Measurements from ENCODE around the gene NHSL1.

Gene NHSL1

GRCh38 chr6:138400326-138400725 is 99.0 kb downstream of the NHSL1 start:
- H3K9ac ChIP-seq (ENCODE audit: low read length), result no peak overlapping the region
- no peak for TF ChIP-seq EZH2 (IDR thresholded peaks at IDR 0.05; ENCODE audit: borderline replicate concordance, low read length)
- TF ChIP-seq, protein P1, sequence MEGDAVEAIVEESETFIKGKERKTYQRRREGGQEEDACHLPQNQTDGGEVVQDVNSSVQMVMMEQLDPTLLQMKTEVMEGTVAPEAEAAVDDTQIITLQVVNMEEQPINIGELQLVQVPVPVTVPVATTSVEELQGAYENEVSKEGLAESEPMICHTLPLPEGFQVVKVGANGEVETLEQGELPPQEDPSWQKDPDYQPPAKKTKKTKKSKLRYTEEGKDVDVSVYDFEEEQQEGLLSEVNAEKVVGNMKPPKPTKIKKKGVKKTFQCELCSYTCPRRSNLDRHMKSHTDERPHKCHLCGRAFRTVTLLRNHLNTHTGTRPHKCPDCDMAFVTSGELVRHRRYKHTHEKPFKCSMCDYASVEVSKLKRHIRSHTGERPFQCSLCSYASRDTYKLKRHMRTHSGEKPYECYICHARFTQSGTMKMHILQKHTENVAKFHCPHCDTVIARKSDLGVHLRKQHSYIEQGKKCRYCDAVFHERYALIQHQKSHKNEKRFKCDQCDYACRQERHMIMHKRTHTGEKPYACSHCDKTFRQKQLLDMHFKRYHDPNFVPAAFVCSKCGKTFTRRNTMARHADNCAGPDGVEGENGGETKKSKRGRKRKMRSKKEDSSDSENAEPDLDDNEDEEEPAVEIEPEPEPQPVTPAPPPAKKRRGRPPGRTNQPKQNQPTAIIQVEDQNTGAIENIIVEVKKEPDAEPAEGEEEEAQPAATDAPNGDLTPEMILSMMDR (IDR thresholded peaks at IDR 0.05; ENCODE audit: low read length), result no peak

GRCh38 chr6:138397128-138398122 is 101.9 kb downstream of the NHSL1 start:
- no peak overlapping the region for H2AFZ ChIP-seq (ENCODE audit: low read length)
- no peaks in the 10 kb centered on the region for H3K36me3 ChIP-seq (ENCODE audit: insufficient read depth, low read length)
- no peak overlapping the region for H3K27ac ChIP-seq (ENCODE audit: low read depth, low read length, poor library complexity, severe bottlenecking)
- H3K9me3 ChIP-seq (ENCODE audit: low read length), result no peaks in the 10 kb centered on the region
- H3F3A ChIP-seq (ENCODE audit: insufficient read depth, low read length), result no peaks in the 10 kb centered on the region
- H3K4me3 ChIP-seq (ENCODE audit: low read depth, low read length, poor library complexity, severe bottlenecking), result no peak overlapping the region
- TF ChIP-seq, protein P1 (IDR thresholded peaks at IDR 0.05; ENCODE audit: low read length), result no peak
- H3K79me2 ChIP-seq (ENCODE audit: insufficient read depth, low read length), result no peaks in the 10 kb centered on the region
- H3K4me2 ChIP-seq (ENCODE audit: low read length), result no peak overlapping the region
- H3K4me1 ChIP-seq (ENCODE audit: insufficient read depth, low read length, severe bottlenecking), result no peaks in the 10 kb centered on the region
- H3K27me3 ChIP-seq (ENCODE audit: insufficient read depth, low read length), result no peaks in the 10 kb centered on the region
- no peaks in the 10 kb centered on the region for H3K9me2 ChIP-seq (ENCODE audit: low read depth, low read length)
- no peak overlapping the region for H3K9ac ChIP-seq (ENCODE audit: low read length)
- no peaks in the 10 kb centered on the region for H4K20me1 ChIP-seq (ENCODE audit: insufficient read depth, low read length)

More at GRCh38 chr6:138400326-138400725, 99.0 kb downstream of the NHSL1 start:
- no peak overlapping the region for H3K4me3 ChIP-seq (ENCODE audit: low read depth, low read length, poor library complexity, severe bottlenecking)
- H3F3A ChIP-seq (ENCODE audit: insufficient read depth, low read length), result no peaks in the 10 kb centered on the region
- no peaks in the 10 kb centered on the region for H3K79me2 ChIP-seq (ENCODE audit: insufficient read depth, low read length)
- H2AFZ ChIP-seq (ENCODE audit: low read length), result no peak overlapping the region
- H3K4me1 ChIP-seq (ENCODE audit: insufficient read depth, low read length, severe bottlenecking), result peaks cover 12% of the 10 kb centered on the region
- no peaks in the 10 kb centered on the region for H3K36me3 ChIP-seq (ENCODE audit: insufficient read depth, low read length)
- H4K20me1 ChIP-seq (ENCODE audit: insufficient read depth, low read length), result no peaks in the 10 kb centered on the region
- H3K9me2 ChIP-seq (ENCODE audit: low read depth, low read length), result no peaks in the 10 kb centered on the region
- no peak overlapping the region for H3K27ac ChIP-seq (ENCODE audit: low read depth, low read length, poor library complexity, severe bottlenecking)
- no peaks in the 10 kb centered on the region for H3K27me3 ChIP-seq (ENCODE audit: insufficient read depth, low read length)
- H3K4me2 ChIP-seq (ENCODE audit: low read length), result no peak overlapping the region
- H3K9me3 ChIP-seq (ENCODE audit: low read length), result no peaks in the 10 kb centered on the region

DNA sequence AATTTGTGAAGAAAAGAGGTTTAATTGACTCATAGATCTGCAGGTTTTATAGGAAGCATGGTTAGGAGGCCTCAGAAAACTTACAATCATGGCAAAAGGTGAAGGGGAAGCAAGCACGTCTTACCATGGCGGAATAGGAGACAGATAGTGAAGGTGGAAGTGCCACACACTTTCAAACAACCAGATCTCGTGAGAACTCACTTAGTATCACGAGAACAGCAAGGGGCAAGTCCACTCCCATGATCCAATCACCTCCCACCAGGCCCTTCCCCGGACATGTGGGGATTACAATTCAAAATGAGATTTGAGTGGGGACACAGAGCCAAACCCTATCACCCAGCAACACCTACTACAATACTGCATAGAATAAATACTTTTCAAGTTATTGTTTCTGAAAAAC is 102.6 kb downstream of the NHSL1 start:
- no peak overlapping the region for H3K9ac ChIP-seq (ENCODE audit: low read length)
- H3K4me1 ChIP-seq (ENCODE audit: insufficient read depth, low read length, severe bottlenecking), result no peaks in the 10 kb centered on the region
- TF ChIP-seq, protein P1 (IDR thresholded peaks at IDR 0.05; ENCODE audit: low read length), result no peak
- TF ChIP-seq EZH2 (IDR thresholded peaks at IDR 0.05; ENCODE audit: borderline replicate concordance, low read length), result no peak
- H3K79me2 ChIP-seq (ENCODE audit: insufficient read depth, low read length), result no peaks in the 10 kb centered on the region
- H3K9me2 ChIP-seq (ENCODE audit: low read depth, low read length), result no peaks in the 10 kb centered on the region
- no peak overlapping the region for H3K4me2 ChIP-seq (ENCODE audit: low read length)
- H3K27me3 ChIP-seq (ENCODE audit: insufficient read depth, low read length), result no peaks in the 10 kb centered on the region
- H3K9me3 ChIP-seq (ENCODE audit: low read length), result no peaks in the 10 kb centered on the region
- no peaks in the 10 kb centered on the region for H3F3A ChIP-seq (ENCODE audit: insufficient read depth, low read length)
- H2AFZ ChIP-seq (ENCODE audit: low read length), result no peak overlapping the region
- H3K27ac ChIP-seq (ENCODE audit: low read depth, low read length, poor library complexity, severe bottlenecking), result no peak overlapping the region
- no peaks in the 10 kb centered on the region for H3K36me3 ChIP-seq (ENCODE audit: insufficient read depth, low read length)
- no peaks in the 10 kb centered on the region for H4K20me1 ChIP-seq (ENCODE audit: insufficient read depth, low read length)
- H3K4me3 ChIP-seq (ENCODE audit: low read depth, low read length, poor library complexity, severe bottlenecking), result no peak overlapping the region
